ENCODE results near the gene NFASC.
A peak's percentile ranks its signal among the peaks of the same experiment; 100 is the strongest.

Gene NFASC

GRCh38 chr1:205046870-205047269 lies 176.2 kb downstream of the NFASC start:
- peak; percentile 57 for DNase-seq

- DNase-seq: no peak
Measured at GRCh38 chr1:205047764-205048231, 177.1 kb downstream of the NFASC start.

GRCh38 chr1:205048382-205048781 lies 177.7 kb downstream of the NFASC start:
- peak; percentile 88 for DNase-seq

- no peak for DNase-seq
Measured at GRCh38 chr1:205049479-205049878, 178.8 kb downstream of the NFASC start.

GRCh38 chr1:205052690-205053089 lies 182.0 kb downstream of the NFASC start:
- no peak for DNase-seq

GRCh38 chr1:205053296-205053695 lies 182.6 kb downstream of the NFASC start:
- no peak for DNase-seq

- DNase-seq: no peak
Measured at GRCh38 chr1:205054013-205054412, 183.4 kb downstream of the NFASC start.

GRCh38 chr1:205056188-205056611 lies 185.5 kb downstream of the NFASC start:
- DNase-seq: no peak

- no peak for DNase-seq
Measured at GRCh38 chr1:205056956-205057568, 186.4 kb downstream of the NFASC start.

GRCh38 chr1:205057808-205058575 lies 187.3 kb downstream of the NFASC start:
- no peak for DNase-seq

- DNase-seq: no peak
Measured at GRCh38 chr1:205058853-205059252, 188.2 kb downstream of the NFASC start.

- no peak for DNase-seq
Measured at GRCh38 chr1:205059660-205060059, 189.0 kb downstream of the NFASC start.

GRCh38 chr1:205060746-205061145 lies 190.1 kb downstream of the NFASC start:
- DNase-seq: no peak

GRCh38 chr1:205061227-205061626 lies 190.6 kb downstream of the NFASC start:
- DNase-seq: no peak

- DNase-seq: peak; percentile 90
Measured at GRCh38 chr1:205061665-205062069, 191.0 kb downstream of the NFASC start.

GRCh38 chr1:205062319-205062718 lies 191.7 kb downstream of the NFASC start:
- no peak for DNase-seq

- DNase-seq: no peak
Measured at GRCh38 chr1:205062895-205063294, 192.2 kb downstream of the NFASC start.

- DNase-seq: no peak
Measured at GRCh38 chr1:205064301-205064700, 193.6 kb downstream of the NFASC start.

GRCh38 chr1:205064741-205065316 lies 194.2 kb downstream of the NFASC start:
- DNase-seq: no peak

GRCh38 chr1:205065666-205066065 lies 195.0 kb downstream of the NFASC start:
- no peak for DNase-seq

GRCh38 chr1:205066141-205066818 lies 195.6 kb downstream of the NFASC start:
- DNase-seq: no peak

- DNase-seq: no peak
Measured at GRCh38 chr1:205067031-205067430, 196.4 kb downstream of the NFASC start.

GRCh38 chr1:205068001-205068400 lies 197.3 kb downstream of the NFASC start:
- no peak for DNase-seq
